ENCODE results near the gene PDE4A.
A peak's percentile ranks its signal among the peaks of the same experiment; 100 is the strongest.
"Not testable (repeated sequence)": the region's sequence is repeated elsewhere in the genome, so short reads cannot be mapped to it uniquely, and the experiment has no call there.

The PDE4A gene

DNA sequence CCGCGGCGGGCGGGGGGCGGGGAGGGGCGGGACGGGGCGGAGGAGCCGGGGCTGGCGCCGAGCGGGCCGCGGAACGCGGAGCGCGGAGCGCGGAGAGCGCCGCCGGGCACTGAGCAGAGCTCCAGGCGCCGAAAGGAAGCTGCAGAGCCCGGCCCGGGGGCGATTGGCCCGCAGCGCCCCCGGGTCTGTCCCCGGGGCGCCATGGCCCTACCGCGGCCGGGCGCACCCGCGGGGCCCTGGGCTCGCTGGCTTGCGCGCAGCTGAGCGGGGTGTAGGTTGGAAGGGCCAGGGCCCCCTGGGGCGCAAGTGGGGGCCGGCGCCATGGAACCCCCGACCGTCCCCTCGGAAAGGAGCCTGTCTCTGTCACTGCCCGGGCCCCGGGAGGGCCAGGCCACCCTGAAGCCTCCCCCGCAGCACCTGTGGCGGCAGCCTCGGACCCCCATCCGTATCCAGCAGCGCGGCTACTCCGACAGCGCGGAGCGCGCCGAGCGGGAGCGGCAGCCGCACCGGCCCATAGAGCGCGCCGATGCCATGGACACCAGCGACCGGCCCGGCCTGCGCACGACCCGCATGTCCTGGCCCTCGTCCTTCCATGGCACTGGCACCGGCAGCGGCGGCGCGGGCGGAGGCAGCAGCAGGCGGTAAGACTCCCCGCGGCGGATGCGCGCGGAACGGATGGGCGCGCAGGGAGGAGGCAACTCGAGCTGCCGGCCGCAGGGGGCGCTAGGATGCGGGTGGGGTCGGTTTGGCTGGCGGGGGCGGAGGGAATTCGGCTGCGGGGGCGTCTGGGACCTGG lies at the start of gene PDE4A:
TSS of gene PDE4A (plus strand) at position 95 of the 796 bp plus-strand sequence. CDS start at position 322, 227 bp downstream.
- Mint-ChIP-seq H3K4me1 (peaks cover 68% of the 10 kb centered on the region), H3K36me3 (ENCODE audit: insufficient read depth) (peaks cover 31% of the 10 kb centered on the region), H3K9me3 (no peaks in the 10 kb centered on the region), H3K4me3 (peak within 1 kb of the TSS; percentile 77), H3K27me3 (peaks cover 57% of the 10 kb centered on the region), H3K27ac (ENCODE audit: low read depth) (peak within 1 kb of the TSS; percentile 79)
- peak; percentile 49 to 60 for DNase-seq (ENCODE audit: low spot score in 2 of 2)
- no peak for ATAC-seq (replicated peaks; ENCODE audit: extremely low read depth, poor library complexity, severe bottlenecking)

- H3K9me3 Mint-ChIP-seq, result no peaks in the 10 kb centered on the region
- no peak overlapping the region for H3K4me3 Mint-ChIP-seq
- no peak overlapping the region for H3K27ac Mint-ChIP-seq (ENCODE audit: low read depth)
- H3K36me3 Mint-ChIP-seq (ENCODE audit: insufficient read depth), result peaks cover 53% of the 10 kb centered on the region
- H3K27me3 Mint-ChIP-seq, result no peaks in the 10 kb centered on the region
- DNase-seq (ENCODE audit: low spot score in 2 of 2), result no peak
- peaks cover 6% of the 10 kb centered on the region for H3K4me1 Mint-ChIP-seq
- ATAC-seq (replicated peaks; ENCODE audit: extremely low read depth, poor library complexity, severe bottlenecking), result no peak
Measured at GRCh38 chr19:10372690-10373089, 47.6 kb upstream of the PDE4A start.

DNA sequence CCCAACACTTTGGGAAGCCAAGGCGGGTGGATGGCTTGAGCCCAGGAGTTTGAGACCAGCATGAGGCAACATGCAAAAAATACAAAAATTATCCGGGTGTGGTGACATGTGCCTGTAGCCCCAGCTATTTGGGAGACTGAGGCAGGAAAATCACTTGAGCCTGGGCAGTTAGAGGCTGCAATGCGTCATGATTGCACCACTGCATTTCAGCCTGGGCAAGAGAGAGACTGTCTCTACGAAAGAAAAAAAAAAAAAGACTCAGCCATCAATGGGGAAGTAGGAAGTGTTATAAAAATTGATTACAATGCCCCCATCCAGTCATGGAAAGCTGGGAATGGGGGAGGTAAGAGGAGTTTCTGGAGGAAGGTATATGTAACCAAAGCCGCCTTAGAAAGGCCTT lies 45.4 kb upstream of the PDE4A start:
- Mint-ChIP-seq H3K36me3 (ENCODE audit: insufficient read depth) (peaks cover 45% of the 10 kb centered on the region), H3K4me1 (peaks cover 11% of the 10 kb centered on the region), H3K27ac (ENCODE audit: low read depth) (no peak overlapping the region), H3K9me3 (no peaks in the 10 kb centered on the region), H3K4me3 (no peak overlapping the region), H3K27me3 (no peaks in the 10 kb centered on the region)
- DNase-seq (ENCODE audit: low spot score in 2 of 2) (no peak), ATAC-seq (replicated peaks; ENCODE audit: extremely low read depth, poor library complexity, severe bottlenecking) (no peak)

DNA sequence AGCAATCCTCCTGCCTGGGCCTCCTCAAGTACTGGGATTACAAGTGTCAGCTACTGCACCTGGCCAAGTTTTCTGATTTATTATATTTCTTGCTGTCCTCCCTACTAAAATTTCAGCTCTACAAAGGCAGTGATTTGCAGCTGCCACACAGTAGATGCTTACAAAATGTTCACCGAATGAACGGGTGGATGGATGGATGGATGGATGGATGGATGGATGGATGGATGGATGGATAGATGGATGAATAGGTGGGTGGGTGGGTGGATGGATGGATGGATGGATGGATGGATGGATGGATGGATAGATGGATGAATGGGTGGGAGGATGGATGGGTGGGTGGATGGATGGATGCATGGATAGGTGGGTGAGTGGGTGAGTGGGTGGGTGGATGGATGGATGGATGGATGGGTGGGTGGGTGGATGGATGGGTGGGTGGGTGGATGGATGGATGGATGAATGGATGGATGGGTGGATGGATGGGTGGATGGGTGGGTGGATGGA lies 43.1 kb upstream of the PDE4A start:
- H3K4me3 Mint-ChIP-seq; H3K9me3 Mint-ChIP-seq; ATAC-seq (replicated peaks; ENCODE audit: extremely low read depth, poor library complexity, severe bottlenecking); DNase-seq (ENCODE audit: low spot score in 2 of 2); H3K27ac Mint-ChIP-seq (ENCODE audit: low read depth); H3K27me3 Mint-ChIP-seq: not testable (repeated sequence)
- peaks cover 46% of the 10 kb centered on the region for H3K36me3 Mint-ChIP-seq (ENCODE audit: insufficient read depth)
- H3K4me1 Mint-ChIP-seq, result peaks cover 20% of the 10 kb centered on the region

GRCh38 chr19:10378124-10378523 lies 42.2 kb upstream of the PDE4A start:
- no peaks in the 10 kb centered on the region for H3K27me3 Mint-ChIP-seq
- peaks cover 40% of the 10 kb centered on the region for H3K36me3 Mint-ChIP-seq (ENCODE audit: insufficient read depth)
- no peak for DNase-seq (ENCODE audit: low spot score in 2 of 2)
- H3K4me1 Mint-ChIP-seq, result peaks cover 20% of the 10 kb centered on the region
- H3K4me3 Mint-ChIP-seq, result no peak overlapping the region
- no peak overlapping the region for H3K27ac Mint-ChIP-seq (ENCODE audit: low read depth)
- no peak for ATAC-seq (replicated peaks; ENCODE audit: extremely low read depth, poor library complexity, severe bottlenecking)
- no peaks in the 10 kb centered on the region for H3K9me3 Mint-ChIP-seq

DNA sequence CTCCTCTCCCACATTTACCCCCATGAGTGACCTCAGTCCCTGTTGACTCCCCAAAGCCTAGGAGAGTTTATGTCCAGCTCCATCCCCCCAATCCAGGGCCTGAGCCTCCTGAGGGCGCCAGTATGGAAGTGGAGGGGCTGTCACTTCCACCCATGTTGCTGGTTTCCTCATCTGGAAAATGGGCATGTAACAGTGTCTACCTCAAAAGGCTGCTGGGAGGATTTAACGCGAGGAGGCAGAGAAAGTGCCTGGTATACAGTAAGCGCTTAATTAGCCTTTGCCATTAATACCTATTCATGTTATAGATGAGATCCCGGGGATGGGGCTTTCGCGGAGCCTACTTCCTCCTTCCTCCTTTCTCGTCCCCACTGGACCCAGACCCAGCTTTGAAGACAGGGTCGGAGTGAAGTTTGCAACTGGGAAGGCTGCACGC lies 40.4 kb upstream of the PDE4A start:
- H3K4me1 Mint-ChIP-seq, result peaks cover 20% of the 10 kb centered on the region
- peak; percentile 7 for ATAC-seq (replicated peaks; ENCODE audit: extremely low read depth, poor library complexity, severe bottlenecking)
- no peak for DNase-seq (ENCODE audit: low spot score in 2 of 2)
- no peaks in the 10 kb centered on the region for H3K27me3 Mint-ChIP-seq
- H3K27ac Mint-ChIP-seq (ENCODE audit: low read depth), result peak overlapping the region; percentile 88
- H3K4me3 Mint-ChIP-seq, result peak overlapping the region; percentile 87
- no peaks in the 10 kb centered on the region for H3K9me3 Mint-ChIP-seq
- peaks cover 34% of the 10 kb centered on the region for H3K36me3 Mint-ChIP-seq (ENCODE audit: insufficient read depth)

- H3K9me3 Mint-ChIP-seq, result no peaks in the 10 kb centered on the region
- H3K36me3 Mint-ChIP-seq (ENCODE audit: insufficient read depth), result peaks cover 29% of the 10 kb centered on the region
- no peaks in the 10 kb centered on the region for H3K27me3 Mint-ChIP-seq
- H3K27ac Mint-ChIP-seq (ENCODE audit: low read depth), result peak within 1 kb of the TSS; percentile 88
- peak within 1 kb of the TSS; percentile 87 for H3K4me3 Mint-ChIP-seq
- DNase-seq (ENCODE audit: low spot score in 2 of 2), result peak; percentile 96
- peak; percentile 100 for ATAC-seq (replicated peaks; ENCODE audit: extremely low read depth, poor library complexity, severe bottlenecking)
- H3K4me1 Mint-ChIP-seq, result peaks cover 20% of the 10 kb centered on the region
Measured at GRCh38 chr19:10380313-10381102, 39.8 kb upstream of the PDE4A start, which contains the start of gene TYK2. TYK2 (minus strand) TSS chr19:10380572; CDS start chr19:10378406, 2,166 bp downstream.

DNA sequence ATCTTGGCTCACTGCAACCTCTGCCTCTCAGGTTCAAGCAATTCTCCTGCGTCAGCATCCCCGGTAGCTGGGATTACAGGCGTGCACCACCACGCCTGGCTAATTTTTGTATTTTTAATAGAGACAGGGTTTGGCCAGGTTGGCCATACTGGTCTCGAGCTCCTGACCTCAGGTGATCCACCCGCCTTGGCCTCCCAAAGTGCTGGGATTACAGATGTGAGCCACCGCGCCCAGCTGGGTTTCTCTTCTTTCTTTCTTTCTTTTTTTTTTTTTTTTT lies 37.2 kb upstream of the PDE4A start:
- not testable (repeated sequence) for H3K27ac Mint-ChIP-seq (ENCODE audit: low read depth); DNase-seq (ENCODE audit: low spot score in 2 of 2)
- peaks cover 20% of the 10 kb centered on the region for H3K4me1 Mint-ChIP-seq

GRCh38 chr19:10384580-10384979 lies 35.8 kb upstream of the PDE4A start:
- H3K4me3 Mint-ChIP-seq, result no peak overlapping the region
- no peaks in the 10 kb centered on the region for H3K27me3 Mint-ChIP-seq
- peaks cover 19% of the 10 kb centered on the region for H3K36me3 Mint-ChIP-seq (ENCODE audit: insufficient read depth)
- H3K27ac Mint-ChIP-seq (ENCODE audit: low read depth), result no peak overlapping the region
- ATAC-seq (replicated peaks; ENCODE audit: extremely low read depth, poor library complexity, severe bottlenecking), result no peak
- H3K9me3 Mint-ChIP-seq, result no peaks in the 10 kb centered on the region
- H3K4me1 Mint-ChIP-seq, result peaks cover 13% of the 10 kb centered on the region
- DNase-seq (ENCODE audit: low spot score in 2 of 2), result no peak

More for the DNA sequence above, 37.2 kb upstream of the PDE4A start:
- not testable (repeated sequence) for H3K4me3 Mint-ChIP-seq; ATAC-seq (replicated peaks; ENCODE audit: extremely low read depth, poor library complexity, severe bottlenecking); H3K27me3 Mint-ChIP-seq; H3K9me3 Mint-ChIP-seq
- peaks cover 16% of the 10 kb centered on the region for H3K36me3 Mint-ChIP-seq (ENCODE audit: insufficient read depth)

- H3K4me3 Mint-ChIP-seq, result no peak overlapping the region
- no peaks in the 10 kb centered on the region for H3K27me3 Mint-ChIP-seq
- H3K27ac Mint-ChIP-seq (ENCODE audit: low read depth), result no peak overlapping the region
- peaks cover 29% of the 10 kb centered on the region for H3K36me3 Mint-ChIP-seq (ENCODE audit: insufficient read depth)
- ATAC-seq (replicated peaks; ENCODE audit: extremely low read depth, poor library complexity, severe bottlenecking) (peak; percentile 52), DNase-seq (ENCODE audit: low spot score in 2 of 2) (peak; percentile 66 to 81)
- peaks cover 6% of the 10 kb centered on the region for H3K4me1 Mint-ChIP-seq
- no peaks in the 10 kb centered on the region for H3K9me3 Mint-ChIP-seq
Measured at GRCh38 chr19:10388957-10389356, 31.4 kb upstream of the PDE4A start.

GRCh38 chr19:10389863-10390262 lies 30.5 kb upstream of the PDE4A start:
- ATAC-seq (replicated peaks; ENCODE audit: extremely low read depth, poor library complexity, severe bottlenecking), result no peak
- peaks cover 34% of the 10 kb centered on the region for H3K36me3 Mint-ChIP-seq (ENCODE audit: insufficient read depth)

DNA sequence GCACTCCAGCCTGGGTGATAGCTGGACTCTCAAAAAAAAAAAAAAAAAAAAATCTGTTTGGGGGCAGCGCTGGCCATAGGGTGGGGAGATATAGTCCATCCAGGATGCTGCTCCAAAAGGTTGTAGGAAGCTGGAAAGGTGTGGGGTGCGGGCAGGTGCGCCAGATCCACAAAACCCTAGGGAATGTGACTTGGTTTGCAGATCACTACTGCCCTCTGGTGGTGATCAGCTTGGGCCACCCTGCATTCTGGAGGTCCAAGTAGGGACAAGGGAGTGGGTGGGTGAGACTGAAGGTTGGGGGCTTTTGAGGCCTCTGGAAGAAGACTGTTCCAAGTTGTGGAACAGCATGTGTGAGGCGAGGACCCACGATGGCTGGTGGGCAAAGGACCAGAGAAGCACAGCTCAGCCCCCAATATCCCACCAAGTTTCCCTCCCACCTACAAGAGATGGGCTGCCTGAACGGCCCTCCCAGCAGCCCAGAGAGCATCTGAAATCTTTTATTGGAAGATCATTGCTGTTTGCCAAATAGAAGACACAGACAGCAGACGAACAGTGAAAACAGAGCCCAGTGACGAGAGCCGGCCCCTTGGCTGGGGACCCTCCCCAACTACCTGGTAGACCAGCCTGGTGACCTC lies 29.6 kb upstream of the PDE4A start:
- peak; percentile 48 to 52 for DNase-seq (ENCODE audit: low spot score in 2 of 2)
- ATAC-seq (replicated peaks; ENCODE audit: extremely low read depth, poor library complexity, severe bottlenecking), result peak; percentile 59
- no peaks in the 10 kb centered on the region for H3K27me3 Mint-ChIP-seq
- peaks cover 38% of the 10 kb centered on the region for H3K36me3 Mint-ChIP-seq (ENCODE audit: insufficient read depth)
- no peak overlapping the region for H3K4me3 Mint-ChIP-seq
- no peaks in the 10 kb centered on the region for H3K9me3 Mint-ChIP-seq
- peaks cover 6% of the 10 kb centered on the region for H3K4me1 Mint-ChIP-seq
- H3K27ac Mint-ChIP-seq (ENCODE audit: low read depth), result peak overlapping the region; percentile 16

More at GRCh38 chr19:10389863-10390262, 30.5 kb upstream of the PDE4A start:
- H3K4me3 Mint-ChIP-seq, result peak overlapping the region; percentile 7
- H3K9me3 Mint-ChIP-seq, result no peaks in the 10 kb centered on the region
- H3K27ac Mint-ChIP-seq (ENCODE audit: low read depth), result no peak overlapping the region
- no peaks in the 10 kb centered on the region for H3K27me3 Mint-ChIP-seq
- peaks cover 6% of the 10 kb centered on the region for H3K4me1 Mint-ChIP-seq
- DNase-seq (ENCODE audit: low spot score in 2 of 2), result no peak
